NCI-H69 (cell line): ENCODE measurements around the gene CTU2.

ENCODE experiments used
- DNase-seq: peaks from one replicate; lab custom pipeline; 2025; lab: John Stamatoyannopoulos, UW

Gene CTU2

GRCh38 chr16:88681709-88682451, 24.4 kb upstream of the CTU2 start:
- DNase-seq, result no peak

GRCh38 chr16:88684569-88685155, 21.6 kb upstream of the CTU2 start:
- no peak for DNase-seq

DNA sequence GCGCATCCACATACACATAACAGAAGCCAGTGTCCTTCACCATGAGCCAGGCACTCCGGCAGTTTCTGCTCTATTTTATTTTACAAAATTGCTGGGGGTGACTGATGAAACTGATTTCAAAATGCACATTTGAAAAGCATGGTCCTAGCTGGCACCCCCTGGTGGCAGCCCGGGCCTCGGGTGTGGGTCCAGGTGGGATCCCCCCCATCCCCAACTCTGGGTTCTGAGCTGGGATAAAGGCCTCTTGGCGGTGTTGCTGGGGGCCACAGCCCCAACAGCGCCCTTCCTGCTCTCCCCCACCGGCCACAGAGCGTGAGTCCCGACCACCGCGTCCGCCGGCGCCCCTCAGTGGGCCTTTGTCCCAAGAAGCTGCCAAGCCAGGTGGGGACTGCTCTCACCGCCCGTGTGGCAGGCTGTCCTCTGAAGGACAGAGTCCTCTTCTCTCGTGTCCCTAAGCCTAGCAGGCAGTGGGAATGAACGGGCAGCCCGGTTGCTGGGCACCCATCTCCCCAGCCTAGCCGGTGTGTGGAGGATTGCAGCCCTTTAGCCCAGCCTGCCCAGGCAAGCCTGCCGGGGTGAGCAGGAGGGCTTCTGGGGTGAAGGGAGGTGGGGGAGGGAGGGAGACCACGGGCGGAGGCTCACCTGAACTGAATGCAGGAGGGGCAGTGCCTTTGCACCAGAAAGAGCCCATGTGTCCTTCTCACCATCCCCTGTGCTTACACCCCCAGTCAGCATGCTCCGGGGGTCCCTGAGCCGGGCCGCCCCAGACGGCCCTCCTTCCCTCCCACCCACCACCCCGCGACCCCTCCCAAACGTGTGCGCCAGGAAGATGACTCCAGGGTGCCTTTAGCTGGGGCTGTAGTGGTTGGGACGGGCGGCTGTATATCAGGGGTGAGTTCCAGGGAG, 20.9 kb upstream of the CTU2 start:
- DNase-seq, result no peak

GRCh38 chr16:88686062-88686438, 20.3 kb upstream of the CTU2 start:
- DNase-seq, result no peak

GRCh38 chr16:88686439-88687253, 19.7 kb upstream of the CTU2 start, which contains the start of gene SNAI3:
TSS of gene SNAI3 (minus strand) at chr16:88686507. CDS start at chr16:88686406, 101 bp downstream.
- peak; percentile 88 for DNase-seq

DNA sequence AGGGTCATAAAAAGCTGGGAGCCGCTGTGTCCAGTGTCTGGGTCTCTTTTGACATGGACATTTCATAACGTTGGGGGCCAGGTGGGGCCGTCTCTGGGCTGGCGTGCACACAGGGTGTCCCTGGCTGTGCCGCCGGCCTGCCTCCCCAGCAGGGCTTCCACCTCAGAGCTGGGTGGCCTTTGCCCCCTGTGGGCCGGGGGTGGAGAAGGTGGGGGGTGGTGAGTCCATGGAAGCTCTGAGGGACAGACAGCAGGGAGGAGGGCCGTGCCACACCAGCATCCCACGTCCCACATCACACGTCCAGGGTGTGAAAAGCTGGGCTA, 19.1 kb upstream of the CTU2 start:
- no peak for DNase-seq

DNA sequence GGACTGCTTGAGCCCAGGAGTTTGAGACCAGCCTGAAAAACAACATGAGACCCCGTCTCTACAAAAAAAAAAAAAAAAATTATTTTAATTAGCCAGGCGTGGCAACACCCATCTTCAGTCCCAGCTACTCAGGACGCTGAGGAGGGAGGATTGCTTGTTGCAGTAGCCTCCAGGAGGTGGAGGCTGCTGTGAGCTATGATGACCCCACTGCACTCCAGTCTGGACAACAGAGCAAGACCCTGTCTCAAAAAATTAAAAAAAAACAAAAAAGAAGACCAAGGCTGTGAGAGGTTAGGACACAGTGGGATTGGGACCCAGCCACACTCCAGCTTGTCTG, 18.7 kb upstream of the CTU2 start:
- DNase-seq, result no peak

DNA sequence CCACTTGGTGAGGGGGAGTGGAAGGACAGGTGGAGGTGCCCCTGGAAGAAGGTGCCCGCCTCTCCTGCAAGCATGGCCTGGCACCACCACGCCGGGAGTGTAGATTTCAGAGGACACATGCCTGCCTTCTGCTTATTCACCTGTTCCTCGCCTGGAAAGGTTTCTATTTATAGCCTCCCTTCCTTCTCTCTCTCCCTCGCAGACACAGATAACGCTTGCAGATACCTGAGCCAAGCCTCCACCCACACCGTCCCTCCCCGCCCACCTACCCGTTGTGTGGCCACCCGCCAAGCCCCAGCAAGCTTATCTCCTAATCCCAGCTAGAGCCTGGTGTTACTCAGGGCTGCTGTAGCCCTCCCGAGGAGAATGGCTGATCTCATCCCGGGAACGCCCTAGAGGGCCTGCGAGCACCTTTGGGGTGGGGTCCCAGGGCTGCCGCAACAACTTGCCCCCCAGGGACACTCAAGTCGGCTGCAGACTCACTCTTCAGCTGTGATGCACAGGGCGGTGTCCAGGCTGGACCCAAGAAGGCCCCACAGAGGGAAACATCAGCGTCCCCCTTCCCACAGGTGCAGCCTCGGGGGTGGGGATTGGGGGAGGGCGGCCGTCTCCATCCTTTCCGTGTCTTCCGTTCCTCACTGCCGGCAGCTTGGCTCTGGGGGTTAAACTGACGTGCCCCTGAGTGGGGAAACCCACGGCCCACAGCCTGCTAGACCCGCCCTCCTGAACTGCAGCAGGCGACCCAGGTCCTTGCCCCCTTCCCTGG, 18.1 kb upstream of the CTU2 start:
- peak; percentile 55 for DNase-seq

DNA sequence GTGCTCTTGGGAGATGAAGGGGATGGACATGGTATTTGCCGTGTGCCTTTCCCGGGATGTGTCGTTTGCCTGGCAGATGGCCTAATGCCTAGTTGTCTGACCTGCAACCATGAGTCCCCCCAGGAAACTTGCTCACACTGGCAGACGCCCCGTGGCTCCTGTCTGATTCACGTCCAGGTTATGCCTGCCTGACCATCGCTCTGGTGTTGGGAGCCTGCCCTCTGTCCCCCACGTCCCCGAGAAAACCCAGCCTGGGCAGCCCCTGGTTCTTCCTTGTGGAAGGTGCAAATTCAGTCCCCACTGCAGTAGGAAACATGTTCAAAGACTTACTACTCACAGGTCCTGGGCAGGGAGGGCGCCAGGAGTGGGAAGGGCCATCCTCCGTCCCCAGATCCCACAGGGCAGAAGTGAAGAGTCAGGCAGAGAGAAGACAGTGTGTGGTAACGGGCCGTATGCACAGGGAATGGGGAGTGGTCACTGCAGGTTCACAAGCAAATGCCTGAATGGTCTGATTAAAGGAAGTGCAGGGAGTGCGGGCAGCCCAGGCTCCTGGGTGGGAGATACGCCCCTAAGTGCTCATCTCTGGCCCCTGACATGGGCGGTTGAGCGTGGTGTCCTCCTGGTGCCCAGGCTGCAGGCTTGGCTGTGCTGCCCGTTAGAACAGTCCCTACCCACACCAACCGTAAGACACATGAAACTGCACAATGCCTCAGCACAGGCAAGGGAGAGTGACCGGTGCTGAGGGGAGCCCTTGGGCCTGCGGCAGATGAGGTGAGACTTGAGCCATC, 15.8 kb upstream of the CTU2 start:
- DNase-seq, result no peak

DNA sequence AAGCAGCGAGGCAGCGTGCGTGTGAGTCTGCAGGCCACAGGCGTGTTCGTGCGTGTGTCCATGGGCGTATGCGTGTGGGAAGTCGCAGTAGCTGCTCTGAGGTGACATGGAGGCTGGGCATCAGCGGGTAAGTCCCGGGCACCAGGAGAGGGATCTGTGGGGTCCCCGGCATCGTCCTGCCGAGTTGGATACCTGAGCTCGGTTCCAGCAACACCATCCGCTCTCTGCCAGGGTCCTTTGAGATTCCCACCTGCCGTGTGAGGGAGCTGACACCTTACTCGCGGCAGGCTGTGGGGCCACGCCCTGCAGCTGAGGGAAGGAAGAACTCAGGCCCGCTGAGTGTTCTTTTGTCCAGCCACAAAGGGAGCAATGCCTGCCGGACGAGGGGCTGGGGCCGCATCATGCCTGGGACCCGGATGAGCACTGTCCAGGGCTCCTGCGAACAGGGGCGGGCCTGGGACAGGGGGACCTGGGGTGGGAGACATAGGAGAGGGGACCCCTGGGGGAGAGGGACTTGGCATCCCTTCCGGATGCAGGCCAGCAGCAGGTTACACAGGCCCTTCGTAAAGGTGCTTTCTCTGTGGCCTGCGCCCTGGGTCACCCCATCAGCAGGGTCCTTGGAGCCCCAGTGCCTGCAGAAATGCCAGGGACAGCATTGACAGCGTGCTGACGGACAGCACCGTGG, 15.0 kb upstream of the CTU2 start:
- DNase-seq, result no peak

DNA sequence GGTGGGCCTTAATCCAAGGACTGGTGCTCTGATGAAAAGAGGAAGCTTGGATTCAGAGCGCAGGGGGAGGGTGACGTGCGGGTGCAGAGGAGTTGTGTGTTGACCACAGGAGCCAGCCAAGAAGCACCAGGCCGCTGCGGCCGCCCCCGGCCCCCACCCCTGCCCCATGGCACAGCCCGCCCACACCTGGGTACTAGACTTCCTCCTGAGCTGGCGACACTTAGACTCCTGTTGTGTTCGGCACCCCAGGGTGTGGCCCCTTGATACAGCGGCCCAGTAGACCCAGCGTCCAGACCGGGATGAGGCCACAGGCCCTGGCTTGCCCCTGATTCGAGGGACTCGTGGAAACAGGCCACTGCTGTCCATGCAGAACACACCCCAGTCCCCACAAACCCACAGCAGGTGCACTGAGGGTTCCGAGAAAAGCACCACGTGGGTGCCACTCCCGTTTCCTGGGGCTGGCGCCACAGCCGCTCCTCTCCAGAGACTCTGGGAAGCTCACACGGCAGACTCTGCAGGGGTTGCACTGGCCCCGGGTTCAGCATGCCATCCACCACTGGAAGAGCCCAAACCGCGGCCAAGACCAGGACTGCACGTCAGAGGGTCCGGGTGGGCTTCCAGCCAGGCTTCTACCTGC, 14.3 kb upstream of the CTU2 start:
- no peak for DNase-seq

- no peak for DNase-seq
Observed at GRCh38 chr16:88692861-88693260, 13.4 kb upstream of the CTU2 start.

GRCh38 chr16:88693420-88694177, 12.7 kb upstream of the CTU2 start:
- no peak for DNase-seq

GRCh38 chr16:88694221-88695087, 11.8 kb upstream of the CTU2 start:
- DNase-seq, result no peak

DNA sequence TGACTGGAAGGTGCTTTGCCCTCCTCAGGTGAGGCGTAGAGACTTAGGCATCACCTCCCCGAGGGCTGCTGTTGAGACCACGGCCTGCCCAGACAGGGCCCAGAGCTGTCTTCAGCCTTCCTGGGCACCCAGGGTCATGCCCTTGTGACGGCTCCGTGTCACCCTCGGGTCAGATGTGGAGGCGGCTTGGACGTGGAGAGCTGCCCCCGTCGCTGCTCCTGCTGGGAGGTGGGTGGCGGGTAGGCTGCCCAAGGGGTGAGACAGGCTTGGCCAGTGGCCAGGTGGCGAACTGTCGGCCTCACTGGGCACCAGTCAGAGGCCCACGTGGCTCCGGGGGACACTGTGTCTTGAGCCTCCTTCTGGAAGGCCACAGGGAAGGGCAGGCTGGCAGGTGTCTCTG, 11.1 kb upstream of the CTU2 start:
- DNase-seq, result no peak

DNA sequence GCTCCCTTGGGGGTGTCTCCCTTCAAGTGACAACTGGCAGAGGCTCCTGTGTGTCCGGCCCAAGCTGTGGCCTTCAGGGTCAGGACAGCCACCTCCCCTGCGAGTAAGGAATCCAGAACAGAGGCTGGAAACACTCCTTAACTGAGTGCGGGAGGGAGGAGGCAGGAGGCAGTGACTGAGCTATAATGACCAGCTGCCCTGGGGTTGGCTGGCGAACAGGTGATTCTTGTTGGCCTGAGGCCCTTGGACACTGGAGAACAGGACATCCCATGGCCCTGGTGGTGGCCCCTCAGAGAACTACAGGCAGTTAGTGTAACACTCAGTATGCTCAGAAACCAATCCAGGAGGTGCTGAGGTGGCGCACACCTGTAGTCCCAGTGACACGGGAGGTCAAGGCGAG, 10.6 kb upstream of the CTU2 start:
- no peak for DNase-seq

DNA sequence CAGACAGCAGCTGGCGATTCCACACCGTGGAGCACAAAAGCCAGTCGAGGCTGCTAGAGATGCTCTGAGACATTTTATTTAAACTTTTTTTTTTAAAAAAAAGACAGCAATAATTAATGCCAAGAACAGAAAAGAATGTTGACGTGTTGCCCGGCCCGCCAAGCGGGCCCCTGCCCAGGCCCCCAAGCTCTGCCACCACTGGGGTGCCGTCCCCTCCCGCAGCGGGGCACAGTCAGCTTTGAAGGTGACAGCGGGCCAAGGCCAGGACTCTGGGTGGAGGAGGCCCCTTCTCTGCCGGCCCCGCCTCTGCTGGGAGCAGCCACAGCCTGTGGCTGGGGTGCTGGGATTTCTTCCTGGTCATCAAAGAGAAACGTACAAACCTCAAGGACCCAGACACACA, 9.9 kb upstream of the CTU2 start:
- no peak for DNase-seq
